Common myeloid progenitor, CD34-positive (primary cell): Measurements from ENCODE around the gene FNDC3A.
"Not testable (repeated sequence)": the region's sequence is repeated elsewhere in the genome, so short reads cannot be mapped to it uniquely, and the experiment has no call there.

Source experiments
- CTCF ChIA-PET: fragments of 350-600 bp; sonication (Branson Sonifier 250); formaldehyde crosslinking; loops from one replicate; lab custom pipeline; 2021; ENCODE audit warnings: antibody characterized with exemption; lab: Charles Lee
- POLR2A ChIA-PET: fragments of 350-600 bp; sonication (Branson Sonifier 250); formaldehyde crosslinking; loops from one replicate; lab custom pipeline; 2021; ENCODE audit warnings: antibody characterized with exemption; lab: Charles Lee
- DNase-seq, 3 donors: peaks; one replicate each; pipeline versions ENCODE4 v3.0.0 to v3.0.0-alpha.2; 2013
- H3K27ac ChIP-seq, 2 experiments: 1 replicate in 1 of 2; 2 replicates in 1 of 2; pipeline ENCODE4 v1.7.0; 2013; ENCODE audit warnings: inconsistent platforms in 2 of 2, low read length in 2 of 2, mild to moderate bottlenecking in 2 of 2, low read depth in 1 of 2, moderate library complexity in 1 of 2; ENCODE audit not compliant: severe bottlenecking in 2 of 2, insufficient read depth in 1 of 2, poor library complexity in 1 of 2
- H3K27me3 ChIP-seq, 5 experiments: replicated peaks in 2 of 5; 1 replicate in 3 of 5; 2 replicates in 2 of 5; pipeline versions ENCODE4 v1.6.1 to v1.7.0; 2013; ENCODE audit warnings: low read length in 4 of 5, mild to moderate bottlenecking in 2 of 5, moderate library complexity in 2 of 5, inconsistent platforms in 1 of 5; ENCODE audit not compliant: insufficient read depth in 5 of 5, control insufficient read depth in 4 of 5
- H3K36me3 ChIP-seq, 4 experiments: 1 replicate in 2 of 4; 2 replicates in 2 of 4; pipeline versions ENCODE4 v1.6.1 to v1.7.0; 2013; ENCODE audit warnings: low read length in 3 of 4, control low read depth in 1 of 4, mild to moderate bottlenecking in 1 of 4; ENCODE audit not compliant: control insufficient read depth in 4 of 4, insufficient read depth in 4 of 4
- H3K4me1 ChIP-seq, 4 experiments: 1 replicate in 3 of 4; 2 replicates in 1 of 4; pipeline versions ENCODE4 v1.6.1 to v1.7.1; 2013; ENCODE audit warnings: low read length in 3 of 4, mild to moderate bottlenecking in 3 of 4, control low read depth in 1 of 4, inconsistent platforms in 1 of 4, moderate library complexity in 1 of 4; ENCODE audit not compliant: control insufficient read depth in 4 of 4, insufficient read depth in 4 of 4; ENCODE audit errors: control extremely low read depth in 1 of 4
- H3K4me3 ChIP-seq, 7 experiments: 1 replicate in 4 of 7; 2 replicates in 3 of 7; pipeline versions ENCODE4 v1.5.1 to v1.7.0; 2013; ENCODE audit warnings: mild to moderate bottlenecking in 7 of 7, low read length in 6 of 7, moderate library complexity in 6 of 7, inconsistent platforms in 2 of 7, low read depth in 2 of 7, control low read depth in 1 of 7; ENCODE audit not compliant: insufficient read depth in 4 of 7, control insufficient read depth in 1 of 7; ENCODE audit errors: extremely low read depth in 1 of 7
- H3K9me3 ChIP-seq, 5 experiments: 1 replicate in 4 of 5; 2 replicates in 1 of 5; pipeline versions ENCODE4 v1.6.1 to v1.7.1; 2013; ENCODE audit warnings: low read length in 4 of 5, mild to moderate bottlenecking in 2 of 5, inconsistent platforms in 1 of 5, low read depth in 1 of 5, moderate library complexity in 1 of 5; ENCODE audit not compliant: control insufficient read depth in 4 of 5, insufficient read depth in 2 of 5; ENCODE audit errors: control extremely low read depth in 1 of 5
- WGBS: methylation state at CpG from one replicate; pipeline ENCODE4 v1.1.5; 2013; ENCODE audit not compliant: insufficient coverage; 5-methylcytosine and 5-hydroxymethylcytosine counted together

FNDC3A gene

GRCh38 chr13:49124693-49125304 lies 149.1 kb downstream of the FNDC3A start:
- H3K36me3 ChIP-seq, result peaks cover 4 to 13% (median 7%) of the 10 kb centered on the region in 4 experiments
- H3K9me3 ChIP-seq, result no peaks in the 10 kb centered on the region
- peaks cover 0 to 4% (median 0%) of the 10 kb centered on the region in 4 experiments for H3K4me1 ChIP-seq
- H3K4me3 ChIP-seq, result no peak overlapping the region
- H3K27ac ChIP-seq, result no peak overlapping the region
- no peak for DNase-seq
- 98% methylated on average over 5 of the region's 5 CpGs for WGBS
- ChIA-PET CTCF (interaction anchor here (1.2 kb wide), 1 partner anchor 15 kb away, joined by 3 read pairs; no protein-coding TSS in a partner anchor), POLR2A (no interaction called here)
- no peaks in the 10 kb centered on the region for H3K27me3 ChIP-seq

- Histone ChIP-seq H3K9me3 (no peaks in the 10 kb centered on the region), H3K4me1 (peaks cover 0 to 4% (median 0%) of the 10 kb centered on the region in 4 experiments), H3K36me3 (peaks cover 5 to 16% (median 9%) of the 10 kb centered on the region in 4 experiments), H3K27ac (no peak overlapping the region), H3K4me3 (no peak overlapping the region), H3K27me3 (no peaks in the 10 kb centered on the region)
- POLR2A ChIA-PET, result no interaction called here
- CTCF ChIA-PET, result no interaction called here
- DNase-seq, result no peak
- WGBS, result 100% methylated on average over 1 of the region's 2 CpGs
Observed at GRCh38 chr13:49125964-49126524, 150.3 kb downstream of the FNDC3A start.

- no peaks in the 10 kb centered on the region for H3K9me3 ChIP-seq
- H3K36me3 ChIP-seq, result peaks cover 25 to 64% (median 48%) of the 10 kb centered on the region in 4 experiments
- H3K4me1 ChIP-seq, result no peaks in the 10 kb centered on the region
- ChIA-PET POLR2A (no interaction called here), CTCF (no interaction called here)
- 83% methylated on average over 1 of the region's 1 CpG for WGBS
- H3K27me3 ChIP-seq, result no peaks in the 10 kb centered on the region
- no peak overlapping the region for H3K27ac ChIP-seq
- no peak for DNase-seq
- H3K4me3 ChIP-seq, result no peak overlapping the region
Observed at GRCh38 chr13:49132479-49133002, 156.8 kb downstream of the FNDC3A start.

GRCh38 chr13:49134305-49134704 lies 158.6 kb downstream of the FNDC3A start:
- H3K36me3 ChIP-seq, result peaks cover 32 to 70% (median 51%) of the 10 kb centered on the region in 4 experiments
- WGBS, result no CpG with 5 or more reads among the region's 3 CpGs
- no peaks in the 10 kb centered on the region for H3K27me3 ChIP-seq
- ChIA-PET CTCF (no interaction called here), POLR2A (no interaction called here)
- no peaks in the 10 kb centered on the region for H3K4me1 ChIP-seq
- DNase-seq, result no peak
- H3K4me3 ChIP-seq, result no peak overlapping the region
- no peak overlapping the region for H3K27ac ChIP-seq
- no peaks in the 10 kb centered on the region for H3K9me3 ChIP-seq

- CTCF ChIA-PET, H3K27ac ChIP-seq, H3K4me3 ChIP-seq, POLR2A ChIA-PET, H3K9me3 ChIP-seq, H3K27me3 ChIP-seq, H3K4me1 ChIP-seq, DNase-seq: not testable (repeated sequence)
- WGBS, result 100% methylated on average over 7 of the region's 7 CpGs
- peaks cover 29 to 75% (median 51%) of the 10 kb centered on the region in 4 experiments for H3K36me3 ChIP-seq
Observed at GRCh38 chr13:49137138-49137643, 161.5 kb downstream of the FNDC3A start.

- Histone ChIP-seq H3K9me3 (no peaks in the 10 kb centered on the region), H3K36me3 (peaks cover 17 to 56% (median 38%) of the 10 kb centered on the region in 4 experiments), H3K4me3 (no peak overlapping the region), H3K4me1 (no peaks in the 10 kb centered on the region), H3K27me3 (no peaks in the 10 kb centered on the region), H3K27ac (no peak overlapping the region)
- no peak for DNase-seq
- ChIA-PET CTCF (no interaction called here), POLR2A (no interaction called here)
Observed at GRCh38 chr13:49140910-49141611, 165.3 kb downstream of the FNDC3A start.
